GM03348 (cell line): Measurements from ENCODE around the gene SLC1A3.

ENCODE experiments used
- DNase-seq: peaks from one replicate; pipeline ENCODE4 v3.0.0; 2012; ENCODE audit warnings: low spot score

SLC1A3 gene

GRCh38 chr5:36689225-36689624 lies 82.8 kb downstream of the SLC1A3 start:
- peak; percentile 57 for DNase-seq

DNA sequence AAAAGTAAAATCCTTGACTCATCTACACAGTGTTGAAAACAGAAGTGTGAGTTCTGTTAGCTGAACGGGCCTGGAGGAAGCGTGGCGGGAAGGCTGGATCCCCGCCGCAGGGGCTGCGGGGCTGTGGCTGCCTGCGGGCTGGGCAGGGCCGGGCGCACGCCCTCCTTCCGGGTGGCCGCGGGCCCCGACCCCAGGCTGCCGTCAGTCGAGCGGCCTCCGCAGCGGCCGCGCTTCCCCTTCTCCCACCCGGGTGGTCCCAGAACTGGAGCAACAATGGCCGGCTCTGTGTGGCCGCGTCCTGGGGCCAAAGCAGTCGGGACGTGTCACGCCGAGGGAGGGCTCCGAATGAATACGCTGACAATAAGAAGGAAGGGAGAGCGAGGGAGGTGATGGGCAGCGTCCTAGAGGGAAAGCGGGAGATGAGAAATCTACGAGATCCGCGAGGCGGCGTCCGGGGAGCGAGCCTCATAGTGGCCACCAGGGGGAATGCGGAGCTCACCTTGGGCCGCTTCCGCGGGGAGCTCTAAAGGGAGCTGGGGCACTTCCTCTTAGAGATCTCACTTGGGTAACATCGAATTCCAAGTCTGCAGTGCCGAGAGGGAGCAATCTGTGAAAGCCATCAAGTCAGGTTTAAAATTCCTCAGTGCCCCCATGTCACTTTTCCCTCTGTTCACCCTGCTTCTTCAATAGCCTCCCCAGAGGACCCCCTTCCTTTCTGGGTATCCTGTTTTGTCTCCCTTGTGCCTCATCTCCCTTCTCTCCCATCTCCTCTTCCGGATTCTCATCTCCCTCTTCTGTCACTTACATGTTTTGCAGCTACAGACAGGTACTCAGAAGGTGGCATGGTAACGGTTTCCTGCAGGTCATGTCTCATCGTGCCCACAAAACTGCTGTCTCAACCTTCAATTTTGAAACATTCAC lies 83.9 kb downstream of the SLC1A3 start:
- peak; percentile 89 for DNase-seq

- peak; percentile 31 for DNase-seq
These were observed 84.8 kb downstream of the SLC1A3 start for GRCh38 chr5:36691226-36691625.

GRCh38 chr5:36691696-36692371 lies 85.4 kb downstream of the SLC1A3 start:
- peak; percentile 62 for DNase-seq

DNA sequence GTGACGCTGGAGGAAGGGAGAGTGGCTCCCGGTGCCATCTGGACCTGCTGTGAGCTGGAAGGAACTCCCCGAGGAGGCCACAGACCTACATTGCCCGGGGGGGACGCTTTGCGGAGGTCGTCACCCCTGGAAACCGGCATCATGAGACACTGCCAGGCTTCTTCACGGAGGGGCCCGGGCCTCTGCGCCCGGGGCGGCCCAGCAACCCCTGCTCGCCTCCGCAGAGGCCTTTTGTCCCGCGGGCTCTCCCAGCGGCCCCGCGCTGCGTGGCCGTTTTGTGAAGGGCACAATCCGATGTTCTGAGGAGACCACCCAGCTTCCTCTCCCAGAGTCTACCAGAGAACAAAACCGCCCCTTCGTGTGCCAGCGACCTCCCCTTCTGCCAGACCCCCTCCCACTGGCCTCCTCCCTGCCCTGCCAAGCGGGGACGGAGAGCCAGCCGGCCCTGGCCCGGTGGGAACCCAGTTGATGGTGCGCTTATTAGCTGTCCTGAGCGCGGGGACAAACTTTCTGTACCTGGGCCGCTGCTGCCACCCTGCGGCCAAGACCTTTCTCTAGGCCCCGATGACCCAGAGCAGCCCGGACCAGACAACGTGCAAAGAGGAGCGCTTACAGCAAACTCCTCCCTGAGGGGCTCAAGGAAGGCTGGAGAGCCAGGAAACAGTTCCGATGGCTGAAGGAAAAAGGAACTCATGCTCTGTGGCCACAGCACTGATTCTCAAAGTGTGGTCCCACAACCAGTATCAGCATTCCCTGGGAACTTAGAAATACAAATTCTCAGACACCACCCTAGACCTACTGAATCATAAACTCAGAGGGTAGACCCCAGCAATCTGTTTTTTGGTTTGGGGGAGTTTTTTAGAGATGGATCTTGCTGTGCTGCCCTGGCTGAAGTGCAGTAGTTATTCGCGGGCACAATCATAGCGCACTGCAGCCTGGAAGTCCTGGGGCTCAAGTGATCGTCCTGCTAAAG lies 86.7 kb downstream of the SLC1A3 start:
- DNase-seq: peak; percentile 90

DNA sequence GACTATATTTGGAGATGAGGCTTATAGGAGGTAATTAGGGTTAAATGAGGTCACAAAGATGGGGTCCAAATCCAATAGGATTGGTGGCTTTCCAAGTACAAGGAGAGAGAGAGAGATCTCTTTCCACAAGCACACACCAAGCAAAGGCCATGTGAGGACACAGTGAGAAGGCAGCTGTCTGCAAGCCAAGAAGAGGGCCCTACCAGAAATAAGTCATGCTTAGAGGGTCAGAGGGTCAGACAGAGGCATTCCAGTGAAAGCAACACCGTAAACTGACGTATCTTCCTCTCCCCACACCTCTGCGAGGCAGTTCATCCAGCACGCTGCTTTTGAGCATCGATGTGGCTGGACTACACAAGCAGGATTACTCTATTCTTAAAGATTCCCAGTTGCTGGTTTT lies 87.9 kb downstream of the SLC1A3 start:
- DNase-seq: no peak

DNA sequence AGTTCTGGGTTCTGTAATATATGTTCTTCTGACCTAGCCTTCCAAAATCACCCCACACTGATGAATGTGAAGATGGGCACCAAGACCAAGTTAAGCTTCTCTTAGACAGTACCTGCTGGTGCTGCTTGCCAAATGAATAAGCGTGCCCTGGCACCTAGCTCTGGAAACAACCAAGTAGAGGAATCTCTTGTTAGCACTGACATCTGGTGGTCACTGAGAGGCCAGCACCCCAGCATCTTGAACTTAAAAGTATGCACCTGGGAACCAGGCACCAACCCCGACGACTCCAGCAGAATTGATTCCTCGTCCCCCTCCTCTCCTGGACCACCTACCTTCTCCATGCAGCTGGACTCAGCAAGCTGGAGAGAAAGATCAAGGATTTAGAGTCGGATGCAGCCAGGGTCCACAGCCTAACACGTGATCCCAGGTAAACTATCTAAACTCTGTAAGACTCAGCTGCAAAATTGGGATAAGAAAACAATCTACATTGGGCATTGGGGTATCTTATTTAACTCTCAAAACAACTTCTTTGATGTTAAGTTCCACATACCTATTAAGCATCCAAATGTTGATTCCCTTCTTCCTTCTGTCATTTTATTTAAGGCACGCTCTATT lies 89.8 kb downstream of the SLC1A3 start:
- peak; percentile 73 for DNase-seq

GRCh38 chr5:36698031-36698430 lies 91.6 kb downstream of the SLC1A3 start:
- no peak for DNase-seq

DNA sequence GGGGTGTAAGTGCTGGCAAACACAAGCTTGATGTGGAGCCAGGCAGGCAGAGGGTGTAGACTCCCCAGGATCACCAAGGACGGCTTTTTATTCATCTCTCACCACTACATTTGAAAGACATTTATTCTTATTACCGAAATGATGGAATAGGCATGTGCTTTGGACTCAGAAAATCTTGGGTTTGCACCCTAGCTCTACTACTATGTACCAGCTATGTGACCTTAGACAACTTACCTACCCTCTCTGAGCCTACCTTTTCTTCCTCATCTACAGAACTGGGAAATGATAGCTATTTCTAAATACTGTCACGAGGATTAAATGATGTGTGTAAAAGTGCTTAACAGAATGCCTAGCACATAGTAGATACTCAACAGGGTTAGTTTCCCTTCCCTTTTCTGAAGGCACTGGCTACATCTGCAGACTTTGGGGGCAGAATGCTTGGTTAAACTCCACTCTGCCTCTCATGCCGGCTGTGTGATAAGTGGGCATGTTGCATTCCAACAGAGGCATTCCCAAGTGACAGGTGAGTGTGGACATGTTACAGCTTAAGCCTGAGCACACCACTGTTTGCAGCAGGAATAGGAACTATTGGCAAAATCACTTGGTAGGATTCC lies 94.8 kb downstream of the SLC1A3 start:
- DNase-seq: no peak

GRCh38 chr5:36703245-36703860 lies 96.9 kb downstream of the SLC1A3 start:
- peak; percentile 43 for DNase-seq

DNA sequence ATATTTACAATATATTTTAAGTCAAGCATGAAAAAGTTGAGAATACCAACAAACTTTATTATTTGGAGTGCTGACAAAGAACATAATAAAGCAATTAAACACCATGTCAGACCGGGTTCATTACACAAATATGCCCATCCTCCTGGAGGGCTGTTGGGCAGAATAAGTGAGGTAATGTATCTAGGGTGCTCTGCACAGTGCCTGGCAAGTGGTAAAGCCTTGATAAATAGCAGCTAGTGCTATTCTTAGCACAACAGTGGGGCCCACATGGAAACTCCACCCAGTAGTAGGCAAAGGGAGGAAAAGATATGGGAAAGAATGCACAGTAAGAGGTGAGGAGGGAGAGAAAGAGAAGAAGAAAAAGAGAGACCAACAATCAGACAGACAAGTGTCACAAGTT lies 97.7 kb downstream of the SLC1A3 start:
- DNase-seq: no peak

DNA sequence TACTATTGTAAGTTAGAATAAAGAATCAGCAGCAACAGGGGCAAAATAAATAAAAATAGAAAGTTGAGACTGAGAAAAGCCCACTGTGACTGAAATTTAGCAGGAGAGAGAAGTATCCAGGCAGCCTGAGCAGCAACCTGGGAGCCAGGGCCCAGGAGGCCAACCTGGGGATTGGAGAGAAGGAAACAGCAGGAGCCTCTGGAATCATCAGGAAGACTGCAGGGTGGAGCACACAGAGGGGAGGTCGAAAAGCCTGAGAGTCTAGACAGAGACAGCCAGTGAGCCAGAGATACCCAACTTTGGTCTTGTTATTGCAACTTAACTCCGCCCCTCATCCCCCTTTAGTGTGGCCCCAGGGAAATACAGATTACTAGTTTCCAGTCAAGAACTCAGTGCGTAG lies 98.6 kb downstream of the SLC1A3 start:
- no peak for DNase-seq

GRCh38 chr5:36706662-36707061 lies 100.3 kb downstream of the SLC1A3 start:
- no peak for DNase-seq

- no peak for DNase-seq
These were observed 102.6 kb downstream of the SLC1A3 start for GRCh38 chr5:36708996-36709395.

DNA sequence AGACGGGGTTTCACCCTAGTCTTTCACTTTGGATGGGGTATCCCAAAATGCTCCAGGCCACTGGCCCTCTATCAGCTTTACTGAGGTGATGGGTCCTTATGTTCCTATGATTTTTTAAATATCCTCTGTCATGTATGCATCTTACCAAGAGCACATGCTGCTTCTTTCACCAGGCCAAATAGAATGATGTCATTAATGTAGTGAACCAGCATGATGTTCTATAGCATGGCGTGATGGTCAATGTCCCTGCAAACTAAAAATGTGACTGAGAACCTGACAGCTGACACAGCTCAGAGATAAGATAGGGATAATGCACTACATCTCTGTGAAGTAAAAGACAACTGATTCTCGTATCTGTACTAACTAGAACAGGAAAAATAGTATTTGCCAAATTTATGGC lies 103.6 kb downstream of the SLC1A3 start:
- DNase-seq: no peak

GRCh38 chr5:36712706-36713105 lies 106.3 kb downstream of the SLC1A3 start:
- DNase-seq: no peak

DNA sequence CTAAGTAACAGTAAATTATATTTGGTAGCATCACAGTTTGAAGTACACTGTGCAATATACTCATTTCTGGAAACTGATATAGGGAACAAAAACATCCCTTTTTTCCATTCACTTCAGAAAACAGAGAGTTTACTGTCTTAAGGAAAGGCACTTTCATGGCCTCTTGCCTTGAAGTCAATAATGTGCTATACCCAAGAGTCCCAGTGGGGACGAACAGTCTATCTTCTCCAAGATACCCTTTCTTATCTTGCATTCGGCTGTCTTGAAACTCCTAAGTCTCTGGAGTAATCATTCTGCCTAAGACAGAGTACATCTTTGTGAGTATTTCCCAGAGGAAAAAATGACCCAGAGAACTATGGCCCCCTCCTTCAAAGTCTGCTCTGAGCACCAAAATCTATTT lies 107.1 kb downstream of the SLC1A3 start:
- DNase-seq: no peak

GRCh38 chr5:36717131-36717695 lies 110.8 kb downstream of the SLC1A3 start:
- DNase-seq: no peak

GRCh38 chr5:36719282-36719681 lies 112.9 kb downstream of the SLC1A3 start:
- DNase-seq: no peak

DNA sequence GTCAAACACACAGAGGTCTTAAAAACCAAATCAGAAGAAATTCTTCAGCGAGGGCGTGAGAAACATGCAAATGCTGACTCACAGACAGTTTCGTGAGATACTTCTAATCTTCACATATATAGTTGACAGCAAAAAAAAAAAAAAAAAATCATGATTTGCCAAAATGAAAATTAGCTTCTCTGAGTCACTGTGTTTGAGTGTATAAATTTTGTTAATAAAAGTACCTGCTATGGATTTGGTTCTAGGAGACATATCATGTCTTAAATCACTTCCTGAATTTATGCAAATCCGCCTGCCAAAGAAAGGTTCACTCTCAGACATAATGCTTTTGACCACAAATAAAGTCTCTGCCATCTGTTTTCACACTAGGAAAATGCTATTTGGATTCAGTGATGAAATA lies 114.3 kb downstream of the SLC1A3 start:
- no peak for DNase-seq
